G401 (cell line): ENCODE results near the gene CD38. TPM values are rescaled to one million over a fixed set of nuclear protein-coding genes. Genes with fewer than 3 reads are reported as not detected.
A peak's percentile ranks its signal among the peaks of the same experiment; 100 is the strongest.
"Not testable (repeated sequence)": the region's sequence is repeated elsewhere in the genome, so short reads cannot be mapped to it uniquely, and the experiment has no call there.

Experiments
- DNase-seq: peaks from one replicate; pipeline ENCODE4 v3.0.0-alpha.2; 2015; ENCODE audit warnings: low spot score
- in situ Hi-C: cut with HindIII; loops from 2 replicates; pipeline ENCODE4 v1.10.0; 2016; ENCODE audit warnings: low sequenced_read_pairs, mixed read lengths
- total RNA-seq: library from RNA; depleted of rRNA; stranded (reverse); fragments of >200 nt; shearing (Covaris generic); gene quantifications from 2 replicates; pipeline ENCODE4 v1.2.3, GENCODE V29; 2014; rRNA removed

CD38 gene
- not detected in 2 replicates for total RNA-seq

GRCh38 chr4:15778289-15779241 is at the start of gene CD38:
CD38 (plus strand) TSS chr4:15778328; CDS start chr4:15778415, 87 bp downstream.
- DNase-seq: no peak
- in situ Hi-C loops: no loop called here

DNA sequence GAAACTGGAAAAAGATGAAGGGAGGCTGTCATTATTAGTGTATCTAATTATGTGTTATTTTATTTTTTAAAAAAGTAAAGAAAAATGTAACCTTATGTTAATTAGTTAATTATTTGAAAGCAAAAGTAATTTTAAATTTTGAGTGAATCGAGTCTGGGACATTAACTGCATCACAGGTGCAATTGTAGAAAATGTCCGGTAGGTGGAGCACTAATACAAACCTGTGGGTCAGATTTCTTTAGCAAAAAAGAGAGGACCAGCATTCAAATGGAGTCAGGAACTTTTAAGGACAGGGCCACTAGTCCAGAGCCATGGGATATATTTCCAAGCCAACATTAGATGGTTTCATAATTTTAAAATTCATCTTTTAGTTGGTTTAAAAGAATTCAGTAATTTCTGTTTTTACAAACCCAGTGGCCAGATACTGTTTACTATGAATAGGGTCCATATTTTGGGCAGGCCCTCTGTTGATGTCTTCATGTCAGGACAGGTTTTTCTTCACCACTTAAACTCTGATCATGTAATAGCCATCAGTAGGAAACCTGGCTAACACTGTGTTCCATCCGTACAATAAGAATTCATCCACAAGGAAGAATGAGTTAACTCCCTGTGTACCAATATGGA is 48.1 kb upstream of the CD38 start:
- in situ Hi-C loops: no loop called here

GRCh38 chr4:15733061-15733460 is 45.1 kb upstream of the CD38 start:
- in situ Hi-C loops, DNase-seq: not testable (repeated sequence)

More for the DNA sequence above, 48.1 kb upstream of the CD38 start:
- peak; percentile 57 for DNase-seq

- DNase-seq: no peak
- in situ Hi-C loops: no loop called here
Observed at GRCh38 chr4:15735536-15735935, 42.6 kb upstream of the CD38 start.

DNA sequence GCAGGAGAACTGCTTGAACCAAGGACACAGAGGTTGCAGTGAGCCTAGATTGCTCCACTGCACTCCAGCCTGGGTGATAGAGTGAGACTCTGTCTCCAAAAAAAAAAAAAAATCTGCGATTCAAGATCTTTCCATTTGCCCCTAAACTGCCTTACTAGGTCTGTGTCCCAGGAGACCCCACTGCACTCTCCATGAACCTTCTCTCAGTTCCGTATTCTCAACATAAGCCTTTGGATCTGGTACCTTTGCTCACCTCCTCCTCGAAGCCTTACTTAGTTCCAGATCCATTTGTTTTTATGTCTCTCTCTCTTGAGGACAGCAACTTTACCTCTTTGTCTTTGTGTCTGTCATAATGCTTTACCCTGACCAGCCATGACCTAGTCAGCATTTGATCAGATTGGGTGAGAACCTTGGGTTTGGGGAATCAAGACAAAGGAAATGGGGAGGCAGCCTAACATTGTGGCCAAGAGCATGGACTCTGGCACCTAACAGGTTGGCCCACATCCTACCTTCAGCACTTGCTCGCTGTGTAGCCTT is 41.5 kb upstream of the CD38 start:
- DNase-seq: no peak
- in situ Hi-C loops: no loop called here

- in situ Hi-C loops: no loop called here
- no peak for DNase-seq
Observed at GRCh38 chr4:15737255-15737654, 40.9 kb upstream of the CD38 start.

DNA sequence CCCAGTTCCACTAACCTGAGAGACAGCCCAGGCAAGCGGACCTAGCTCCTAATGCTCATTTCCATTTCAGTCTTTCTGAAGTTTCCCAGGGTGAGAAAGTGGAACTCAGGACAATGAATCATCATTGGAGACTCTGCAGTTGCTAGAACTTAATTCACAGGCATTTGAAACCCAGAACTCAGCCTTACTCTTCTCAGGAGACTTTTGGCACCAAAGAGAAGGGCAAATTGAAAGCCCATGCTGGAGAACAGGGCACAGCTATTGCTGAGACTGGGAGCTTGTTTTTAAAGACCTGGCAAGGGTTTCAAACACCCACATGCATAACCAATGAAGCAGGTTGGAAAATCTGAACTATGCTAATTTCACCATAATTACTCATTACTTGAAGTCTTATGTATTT is 39.3 kb upstream of the CD38 start:
- in situ Hi-C loops: no loop called here
- peak; percentile 8 for DNase-seq

GRCh38 chr4:15740764-15741404 is 37.2 kb upstream of the CD38 start:
- no peak for DNase-seq
- in situ Hi-C loops: no loop called here

DNA sequence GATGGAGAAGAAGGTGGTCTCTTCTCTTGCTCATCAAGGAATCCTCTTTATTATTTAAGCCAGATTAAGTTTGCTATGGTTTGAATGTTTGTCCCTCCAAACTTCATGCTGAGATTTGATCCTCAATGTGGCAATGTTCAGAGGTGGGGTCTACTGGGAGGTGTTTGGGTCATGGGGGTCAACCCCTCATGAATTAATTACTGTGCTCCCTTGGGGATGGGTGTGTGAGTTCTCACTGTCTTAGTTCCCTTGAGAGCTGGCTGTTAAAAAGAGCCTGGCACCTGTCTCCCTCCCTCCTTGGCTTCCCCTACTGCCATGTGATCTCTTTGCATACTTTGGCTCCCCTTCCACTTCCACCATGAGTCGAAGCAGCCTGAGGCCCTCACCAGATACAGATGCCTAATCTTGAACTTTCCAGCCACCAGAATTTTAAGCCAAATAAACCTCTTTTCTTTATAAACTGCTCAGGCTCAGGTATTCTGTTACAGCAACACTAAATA is 36.0 kb upstream of the CD38 start:
- DNase-seq: no peak

DNA sequence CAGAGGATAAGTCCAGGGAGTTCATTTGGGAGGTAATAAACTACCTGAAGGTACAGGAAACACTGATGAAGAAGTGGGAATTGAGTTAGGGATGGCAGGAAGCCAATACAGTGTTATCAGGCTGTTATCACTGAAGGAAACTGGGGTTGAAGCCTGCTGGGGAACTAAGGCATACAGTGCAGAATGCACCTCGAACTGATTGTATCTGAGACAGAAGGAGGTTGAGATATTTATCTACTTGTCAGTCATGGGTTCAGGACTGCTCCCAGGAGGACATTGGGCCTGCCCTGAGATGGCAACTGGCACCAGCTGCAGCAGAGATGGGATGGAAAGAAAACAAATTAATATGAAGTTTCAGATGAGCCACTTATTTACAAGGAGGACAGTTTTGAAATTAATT is 35.5 kb upstream of the CD38 start:
- in situ Hi-C loops: no loop called here
- DNase-seq: no peak

More for the DNA sequence above, 36.0 kb upstream of the CD38 start:
- in situ Hi-C loops: no loop called here

DNA sequence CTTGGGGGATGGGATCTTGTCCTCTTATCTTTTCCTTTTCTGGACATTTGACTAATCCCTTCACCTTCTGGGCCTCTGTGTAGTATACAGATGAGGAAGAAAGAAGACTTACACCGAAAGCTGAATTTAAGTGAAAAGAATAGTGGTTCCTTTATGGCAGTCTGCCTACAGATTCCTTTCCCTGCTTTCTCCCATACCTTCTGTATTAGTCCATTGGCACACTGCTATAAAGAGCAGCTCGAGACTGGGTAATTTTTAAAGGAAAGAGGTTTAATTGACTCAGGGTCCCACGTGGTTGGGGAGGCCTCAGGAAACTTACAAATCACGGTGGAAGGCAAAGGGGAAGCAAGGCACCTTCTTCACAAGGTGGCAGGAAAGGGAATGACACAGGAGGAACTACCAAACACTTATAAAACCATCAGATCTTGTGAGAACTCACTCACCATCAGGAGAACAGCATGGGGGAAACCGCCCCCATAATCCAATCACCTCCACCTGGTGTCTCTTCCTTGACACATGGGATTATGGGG is 34.0 kb upstream of the CD38 start:
- DNase-seq: no peak
- in situ Hi-C loops: no loop called here

- no peak for DNase-seq
- in situ Hi-C loops: no loop called here
Observed at GRCh38 chr4:15746110-15746509, 32.0 kb upstream of the CD38 start.

DNA sequence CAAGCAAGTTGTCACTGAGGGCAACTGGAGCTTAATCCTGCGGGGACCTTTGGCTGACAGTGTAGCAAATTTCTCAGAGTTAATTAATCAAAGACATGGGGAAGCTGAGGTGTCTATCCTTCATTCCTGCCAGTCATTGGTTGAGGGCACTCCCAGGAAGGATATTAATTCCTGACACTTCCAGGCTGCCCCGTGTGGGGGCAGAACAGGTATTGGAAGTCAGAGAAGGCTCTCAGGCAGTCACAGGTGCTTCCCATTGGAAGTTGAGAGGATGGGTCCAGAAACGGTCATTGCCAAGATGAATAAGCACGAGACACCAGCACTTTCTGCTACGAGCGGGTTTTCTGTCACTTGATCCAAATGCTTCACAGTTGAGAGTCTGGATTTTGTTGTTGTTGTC is 29.1 kb upstream of the CD38 start:
- DNase-seq: no peak
- in situ Hi-C loops: no loop called here

- in situ Hi-C loops: no loop called here
- no peak for DNase-seq
Observed at GRCh38 chr4:15751153-15751552, 27.0 kb upstream of the CD38 start.

DNA sequence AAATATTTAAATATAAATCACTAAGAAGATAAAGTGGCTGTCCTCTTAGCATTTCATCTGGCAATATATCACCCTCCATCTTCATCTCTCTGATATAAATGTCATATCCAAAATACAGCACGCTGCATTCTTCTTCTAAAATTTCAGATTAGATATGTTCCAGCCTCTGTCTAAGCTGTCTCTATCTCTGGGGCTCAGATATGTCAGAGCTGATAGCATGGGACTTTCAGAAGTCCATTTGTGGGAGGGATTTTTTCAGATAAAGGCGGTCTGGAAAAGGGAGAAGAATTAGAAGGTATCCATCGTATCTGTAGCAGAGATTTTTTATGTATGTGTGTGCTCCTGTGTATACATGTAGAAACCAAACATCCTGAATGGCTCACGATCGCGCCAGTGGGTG is 25.0 kb upstream of the CD38 start:
- in situ Hi-C loops: no loop called here
- no peak for DNase-seq

- DNase-seq: no peak
- in situ Hi-C loops: no loop called here
Observed at GRCh38 chr4:15753786-15754185, 24.3 kb upstream of the CD38 start.

GRCh38 chr4:15754323-15754722 is 23.8 kb upstream of the CD38 start:
- in situ Hi-C loops: no loop called here
- DNase-seq: no peak

GRCh38 chr4:15755321-15756155 is 22.6 kb upstream of the CD38 start:
- no peak for DNase-seq
- in situ Hi-C loops: no loop called here
